Left ventricle myocardium inferior (tissue), 1 donor: Measurements from ENCODE around the gene PHOX2A. TPM values are rescaled to one million over a fixed set of nuclear protein-coding genes. Genes with fewer than 3 reads are reported as not detected.

ENCODE experiments used
- DNase-seq: peaks from one replicate; pipeline ENCODE4 v3.0.0-alpha.2; 2020
- H3K27ac ChIP-seq: fragments of 200-600 bp; replicated peaks from 2 replicates; pipeline ENCODE4 v1.8.0; 2021
- H3K27me3 ChIP-seq: fragments of 200-600 bp; 2 replicates; pipeline ENCODE4 v1.8.0; 2021; ENCODE audit warnings: low read depth
- H3K36me3 ChIP-seq: fragments of 200-600 bp; 2 replicates; pipeline ENCODE4 v1.8.0; 2021
- H3K4me1 ChIP-seq: fragments of 200-600 bp; 2 replicates; pipeline ENCODE4 v1.8.0; 2021
- H3K4me3 ChIP-seq: fragments of 200-600 bp; 2 replicates; pipeline ENCODE4 v1.8.0; 2021; ENCODE audit warnings: mild to moderate bottlenecking, moderate library complexity
- H3K9me3 ChIP-seq: fragments of 200-600 bp; replicated peaks from 2 replicates; pipeline ENCODE4 v1.8.0; 2021
- CTCF ChIP-seq: fragments of 200-600 bp; IDR thresholded peaks from 2 replicates; pipeline ENCODE4 v1.8.0; 2021; ENCODE audit warnings: antibody characterized with exemption, mild to moderate bottlenecking, borderline replicate concordance
- intact Hi-C: fragments of 100-400 bp; cut with micrococcal nuclease; formaldehyde crosslinking; loops from one replicate; pipeline ENCODE4 v1.11.0; 2022
- total RNA-seq: library from RNA; stranded (reverse); fragmentation: NEBNext Ultra II Directional; extraction: Animal tissue kit (Norgen Biotek cat#: 25700); gene quantifications from one replicate; pipeline ENCODE4 v1.2.1, GENCODE V29; 2021
- donor health status: DM: no; HTN: yes; CAD: no; lungs with severe emphysema.

The PHOX2A gene
- total RNA-seq, 1 donor from 2014 or later, result not detected

- H3K27ac ChIP-seq, result no peak overlapping the region
- TF ChIP-seq CTCF, result no peak
- H3K4me1 ChIP-seq, result no peaks in the 10 kb centered on the region
- peaks cover 40% of the 10 kb centered on the region for H3K27me3 ChIP-seq
- no peaks in the 10 kb centered on the region for H3K36me3 ChIP-seq
- no peaks in the 10 kb centered on the region for H3K9me3 ChIP-seq
- no peak for DNase-seq
- no peak overlapping the region for H3K4me3 ChIP-seq
- intact Hi-C loops, result no loop called here
These were observed 15.5 kb upstream of the PHOX2A start for GRCh38 chr11:72259490-72259889.

GRCh38 chr11:72257570-72257969, 13.6 kb upstream of the PHOX2A start:
- no peak overlapping the region for H3K27ac ChIP-seq
- H3K27me3 ChIP-seq, result peaks cover 45% of the 10 kb centered on the region
- no peaks in the 10 kb centered on the region for H3K36me3 ChIP-seq
- DNase-seq, result no peak
- intact Hi-C loops, result no loop called here
- no peaks in the 10 kb centered on the region for H3K9me3 ChIP-seq
- H3K4me3 ChIP-seq, result no peak overlapping the region
- no peak for TF ChIP-seq CTCF
- no peaks in the 10 kb centered on the region for H3K4me1 ChIP-seq

GRCh38 chr11:72254299-72254993, 10.5 kb upstream of the PHOX2A start:
- no peaks in the 10 kb centered on the region for H3K36me3 ChIP-seq
- peaks cover 48% of the 10 kb centered on the region for H3K27me3 ChIP-seq
- no peaks in the 10 kb centered on the region for H3K9me3 ChIP-seq
- no peak overlapping the region for H3K4me3 ChIP-seq
- TF ChIP-seq CTCF, result no peak
- H3K27ac ChIP-seq, result no peak overlapping the region
- DNase-seq, result no peak
- no peaks in the 10 kb centered on the region for H3K4me1 ChIP-seq
- intact Hi-C loops, result no loop called here

- no peak for DNase-seq
- Histone ChIP-seq H3K27me3 (peaks cover 58% of the 10 kb centered on the region), H3K9me3 (no peaks in the 10 kb centered on the region), H3K27ac (no peak overlapping the region), H3K4me1 (no peaks in the 10 kb centered on the region), H3K4me3 (no peak overlapping the region), H3K36me3 (no peaks in the 10 kb centered on the region)
- no peak for TF ChIP-seq CTCF
- intact Hi-C loops, result no loop called here
These were observed 9.4 kb upstream of the PHOX2A start for GRCh38 chr11:72253392-72253791.

- Histone ChIP-seq H3K27ac (no peak overlapping the region), H3K4me1 (no peaks in the 10 kb centered on the region), H3K4me3 (no peak overlapping the region), H3K9me3 (no peaks in the 10 kb centered on the region), H3K36me3 (no peaks in the 10 kb centered on the region), H3K27me3 (peaks cover 76% of the 10 kb centered on the region)
- DNase-seq, result no peak
- intact Hi-C loops, result no loop called here
- TF ChIP-seq CTCF, result no peak
These were observed 7.6 kb upstream of the PHOX2A start for GRCh38 chr11:72251614-72252013.
